ENCODE measurements around the gene DOK3. TPM values are rescaled to one million over a fixed set of nuclear protein-coding genes. Genes with fewer than 3 reads are reported as not detected.
A peak's percentile ranks its signal among the peaks of the same experiment; 100 is the strongest.

The DOK3 gene
- total RNA-seq, 4 donors from 2014 or later, result 6.1 to 16.6 (median 6.6) TPM

DNA sequence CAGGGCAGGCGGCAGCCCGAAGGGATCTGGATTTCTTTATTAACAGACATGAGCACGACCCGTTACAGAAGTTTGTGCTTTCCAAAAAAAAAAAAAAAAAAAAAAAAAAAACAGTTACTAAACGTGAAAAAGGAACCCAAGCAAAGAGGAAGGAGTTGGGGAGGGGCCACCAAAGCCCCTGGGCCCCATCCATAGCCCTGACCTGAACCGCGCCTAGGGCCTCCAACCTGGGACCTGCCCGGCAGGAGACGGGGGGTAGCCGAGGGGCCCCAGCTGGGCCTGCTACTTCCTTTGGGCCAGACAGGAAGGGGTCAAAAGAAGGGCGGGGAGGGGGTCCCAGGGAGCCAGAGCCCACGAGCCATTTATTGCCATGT lies 53.0 kb downstream of the DOK3 start:
- H3K4me3 ChIP-seq, result peak overlapping the region in 1 of 2 donors; percentile 71
- peaks cover 19% of the 10 kb centered on the region for H3K27me3 ChIP-seq
- peaks cover 0 to 31% of the 10 kb centered on the region in 2 donors for H3K36me3 ChIP-seq
- peaks cover 0 to 53% (median 10%) of the 10 kb centered on the region in 3 donors for H3K4me1 ChIP-seq
- 0 to 24% methylated on average over 1 to 5 of the region's 12 CpGs for WGBS, 2 donors (ENCODE audit: low coverage in 1 of 2)
- H3K9me3 ChIP-seq, result no peaks in the 10 kb centered on the region
- no peak for ATAC-seq
- TF ChIP-seq, protein P1, sequence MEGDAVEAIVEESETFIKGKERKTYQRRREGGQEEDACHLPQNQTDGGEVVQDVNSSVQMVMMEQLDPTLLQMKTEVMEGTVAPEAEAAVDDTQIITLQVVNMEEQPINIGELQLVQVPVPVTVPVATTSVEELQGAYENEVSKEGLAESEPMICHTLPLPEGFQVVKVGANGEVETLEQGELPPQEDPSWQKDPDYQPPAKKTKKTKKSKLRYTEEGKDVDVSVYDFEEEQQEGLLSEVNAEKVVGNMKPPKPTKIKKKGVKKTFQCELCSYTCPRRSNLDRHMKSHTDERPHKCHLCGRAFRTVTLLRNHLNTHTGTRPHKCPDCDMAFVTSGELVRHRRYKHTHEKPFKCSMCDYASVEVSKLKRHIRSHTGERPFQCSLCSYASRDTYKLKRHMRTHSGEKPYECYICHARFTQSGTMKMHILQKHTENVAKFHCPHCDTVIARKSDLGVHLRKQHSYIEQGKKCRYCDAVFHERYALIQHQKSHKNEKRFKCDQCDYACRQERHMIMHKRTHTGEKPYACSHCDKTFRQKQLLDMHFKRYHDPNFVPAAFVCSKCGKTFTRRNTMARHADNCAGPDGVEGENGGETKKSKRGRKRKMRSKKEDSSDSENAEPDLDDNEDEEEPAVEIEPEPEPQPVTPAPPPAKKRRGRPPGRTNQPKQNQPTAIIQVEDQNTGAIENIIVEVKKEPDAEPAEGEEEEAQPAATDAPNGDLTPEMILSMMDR (IDR thresholded peaks at IDR 0.05), result peak in 1 of 4 experiments; percentile 4
- no peak for TF ChIP-seq POLR2AphosphoS5 (IDR thresholded peaks at IDR 0.05)
- peak overlapping the region in 3 of 4 donors; percentile 74 to 81 (median 79) for H3K27ac ChIP-seq

DNA sequence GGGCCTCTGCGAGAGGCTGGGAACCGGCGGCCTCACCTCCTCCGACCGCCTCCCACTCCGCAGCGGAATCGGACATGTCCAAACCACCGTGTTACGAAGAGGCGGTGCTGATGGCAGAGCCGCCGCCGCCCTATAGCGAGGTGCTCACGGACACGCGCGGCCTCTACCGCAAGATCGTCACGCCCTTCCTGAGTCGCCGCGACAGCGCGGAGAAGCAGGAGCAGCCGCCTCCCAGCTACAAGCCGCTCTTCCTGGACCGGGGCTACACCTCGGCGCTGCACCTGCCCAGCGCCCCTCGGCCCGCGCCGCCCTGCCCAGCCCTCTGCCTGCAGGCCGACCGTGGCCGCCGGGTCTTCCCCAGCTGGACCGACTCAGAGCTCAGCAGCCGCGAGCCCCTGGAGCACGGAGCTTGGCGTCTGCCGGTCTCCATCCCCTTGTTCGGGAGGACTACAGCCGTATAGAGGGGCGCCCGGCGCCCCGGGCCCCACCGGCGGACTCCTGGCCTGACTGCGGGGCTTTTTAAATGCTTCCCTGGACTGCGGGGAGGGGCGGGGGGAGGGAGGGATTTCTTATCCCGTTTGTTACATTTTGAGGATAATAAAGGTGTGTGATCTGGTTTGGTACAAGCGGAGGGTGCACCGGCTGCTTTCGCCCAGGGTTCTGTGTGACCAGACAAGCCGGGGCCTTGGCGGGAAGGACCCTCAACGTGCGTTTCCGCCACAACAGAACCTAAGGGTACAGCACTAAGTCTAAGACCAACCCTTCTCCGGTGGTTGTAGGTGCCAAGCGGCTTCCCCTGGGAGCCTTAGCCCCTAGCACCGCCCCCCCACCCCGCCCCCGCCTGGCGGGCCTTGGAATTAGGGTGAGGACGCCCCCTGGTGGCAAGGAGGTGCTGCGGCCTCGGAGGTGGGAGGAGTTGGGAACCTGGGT lies 53.7 kb downstream of the DOK3 start:
- H3K27me3 ChIP-seq, result peaks cover 23% of the 10 kb centered on the region
- H3K36me3 ChIP-seq, result peaks cover 0 to 31% of the 10 kb centered on the region in 2 donors
- peak overlapping the region in 3 of 4 donors; percentile 79 to 81 (median 80) for H3K27ac ChIP-seq
- peaks cover 0 to 50% (median 10%) of the 10 kb centered on the region in 3 donors for H3K4me1 ChIP-seq
- H3K4me3 ChIP-seq, result peak overlapping the region; percentile 36 to 71
- H3K9me3 ChIP-seq, result no peaks in the 10 kb centered on the region
- peak; percentile 61 for ATAC-seq
- TF ChIP-seq POLR2AphosphoS5 (IDR thresholded peaks at IDR 0.05) (peak; percentile 56), EP300 (IDR thresholded peaks at IDR 0.05) (no peak), POLR2A (IDR thresholded peaks at IDR 0.05) (no peak)
- TF ChIP-seq, protein P1 (IDR thresholded peaks at IDR 0.05), result peak in 3 of 4 experiments; percentile 69 to 97 (median 85)
- WGBS, 2 donors (ENCODE audit: low coverage in 1 of 2), result 0% methylated on average over 3 of the region's 76 CpGs; no CpG with 5 or more reads in 1 of the 2 donors

DNA sequence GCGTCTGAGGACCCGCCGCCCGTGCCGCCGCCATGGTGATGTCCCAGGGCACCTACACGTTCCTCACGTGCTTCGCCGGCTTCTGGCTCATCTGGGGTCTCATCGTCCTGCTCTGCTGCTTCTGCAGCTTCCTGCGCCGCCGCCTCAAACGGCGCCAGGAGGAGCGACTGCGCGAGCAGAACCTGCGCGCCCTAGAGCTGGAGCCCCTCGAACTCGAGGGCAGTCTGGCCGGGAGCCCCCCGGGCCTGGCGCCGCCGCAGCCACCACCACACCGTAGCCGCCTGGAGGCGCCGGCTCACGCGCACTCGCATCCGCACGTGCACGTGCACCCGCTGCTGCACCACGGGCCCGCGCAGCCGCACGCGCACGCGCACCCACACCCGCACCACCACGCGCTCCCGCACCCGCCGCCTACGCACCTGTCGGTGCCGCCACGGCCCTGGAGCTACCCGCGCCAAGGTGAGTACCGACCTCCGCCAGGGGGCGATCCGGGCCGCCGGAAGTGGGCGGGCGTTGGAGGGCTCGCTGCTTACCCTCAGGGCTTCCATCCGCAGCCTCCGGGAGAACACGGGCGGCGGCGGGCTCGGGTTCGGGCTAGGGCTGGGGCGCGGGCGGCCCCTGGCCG lies 54.5 kb downstream of the DOK3 start:
- ATAC-seq, result peak; percentile 43
- peaks cover 0 to 50% (median 10%) of the 10 kb centered on the region in 3 donors for H3K4me1 ChIP-seq
- H3K9me3 ChIP-seq, result no peaks in the 10 kb centered on the region
- H3K27me3 ChIP-seq, result peaks cover 31% of the 10 kb centered on the region
- H3K4me3 ChIP-seq, result peak overlapping the region; percentile 36 to 71
- no CpG with 5 or more reads among the region's 80 CpGs for WGBS, 2 donors (ENCODE audit: low coverage in 1 of 2)
- H3K36me3 ChIP-seq, result peaks cover 0 to 26% of the 10 kb centered on the region in 2 donors
- peak in 1 of 2 donors; percentile 17 for TF ChIP-seq POLR2A (IDR thresholded peaks at IDR 0.05)
- TF ChIP-seq POLR2AphosphoS5 (IDR thresholded peaks at IDR 0.05), result no peak
- TF ChIP-seq EP300 (IDR thresholded peaks at IDR 0.05), result no peak
- TF ChIP-seq, protein P1 (IDR thresholded peaks at IDR 0.05), result peak; percentile 51 to 84 (median 84)
- peak overlapping the region in 3 of 4 donors; percentile 79 to 81 (median 80) for H3K27ac ChIP-seq

DNA sequence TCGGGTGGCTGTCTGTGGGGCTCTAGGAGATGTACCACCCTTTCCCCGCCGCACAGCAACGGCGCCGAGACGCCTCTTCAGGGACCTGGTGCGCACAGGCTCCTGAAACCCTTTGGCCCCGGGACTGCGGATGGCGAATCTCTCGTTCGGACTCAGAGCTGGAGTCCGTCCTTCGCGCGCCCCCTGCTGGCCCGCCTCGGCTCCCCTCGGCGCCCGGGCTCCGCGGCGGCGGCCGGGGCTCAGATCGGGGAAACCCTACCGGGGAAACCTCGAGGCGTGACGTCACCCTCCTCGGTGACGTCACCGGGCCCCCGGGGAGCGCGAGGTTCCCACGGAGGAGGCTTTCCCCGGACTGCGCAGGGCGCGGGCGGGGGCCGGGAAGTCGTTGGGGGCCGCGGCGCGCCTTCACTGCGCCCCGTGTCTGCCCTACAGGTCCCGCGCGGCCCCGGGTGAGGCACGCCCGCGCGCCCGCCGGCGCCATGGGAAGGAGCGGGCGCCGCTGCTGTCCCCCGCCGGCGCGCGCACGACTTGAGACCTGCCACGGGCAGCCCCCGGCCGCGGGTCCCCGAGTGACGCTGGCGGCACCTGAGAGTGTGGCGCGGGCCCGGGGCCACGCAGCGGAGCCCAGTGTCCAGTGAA lies 55.1 kb downstream of the DOK3 start:
- peak overlapping the region in 3 of 4 donors; percentile 79 to 81 (median 80) for H3K27ac ChIP-seq
- H3K36me3 ChIP-seq, result peaks cover 0 to 20% of the 10 kb centered on the region in 2 donors
- H3K27me3 ChIP-seq, result peaks cover 37% of the 10 kb centered on the region
- peak overlapping the region; percentile 36 to 71 for H3K4me3 ChIP-seq
- TF ChIP-seq POLR2AphosphoS5 (IDR thresholded peaks at IDR 0.05) (peak; percentile 22), EP300 (IDR thresholded peaks at IDR 0.05) (no peak), POLR2A (IDR thresholded peaks at IDR 0.05) (no peak)
- TF ChIP-seq, protein P1 (IDR thresholded peaks at IDR 0.05), result peak in 3 of 4 experiments; percentile 93 to 98 (median 95)
- H3K4me1 ChIP-seq, result peaks cover 0 to 50% (median 10%) of the 10 kb centered on the region in 3 donors
- no CpG with 5 or more reads among the region's 84 CpGs for WGBS, 2 donors (ENCODE audit: low coverage in 1 of 2)
- peak; percentile 76 for ATAC-seq
- H3K9me3 ChIP-seq, result no peaks in the 10 kb centered on the region
